ENCODE measurements around the gene GON4L. TPM values are rescaled to one million over a fixed set of nuclear protein-coding genes. Genes with fewer than 3 reads are reported as not detected.

Gene GON4L
- total and polyA plus RNA-seq, 2 of the 4 experiments (the other 2 are of a cell fraction): 21.2 to 30.3 TPM

GRCh38 chr1:155904261-155904660 lies 47.2 kb upstream of the GON4L start:
- ATAC-seq (ENCODE audit: low read depth) (no peak), DNase-seq (no peak)
- no peak overlapping the region for H3K27ac ChIP-seq (ENCODE audit: insufficient read depth, low read length)
- 100% methylated on average over 4 of the region's 12 CpGs; no CpG with 5 or more reads in 1 of the 2 experiments for WGBS, 2 experiments (ENCODE audit: extremely low coverage in 2 of 2, insufficient read length in 1 of 2)
- H3K4me1 ChIP-seq (ENCODE audit: control insufficient read depth, insufficient read depth, low read length): no peaks in the 10 kb centered on the region
- H2BK5ac ChIP-seq (ENCODE audit: low read depth, low read length, poor library complexity, severe bottlenecking): no peak overlapping the region
- in situ Hi-C loops (cut with MboI; ENCODE audit: low sequenced_read_pairs) (no loop called here), dilution Hi-C loops (cut with HindIII; ENCODE audit: low sequenced_read_pairs, unreplicated experiment) (no loop called here), intact Hi-C loops (cut with micrococcal nuclease) (no loop called here)
- H3K18ac ChIP-seq (ENCODE audit: low read depth, low read length): no peak overlapping the region
- no peak overlapping the region for H2BK120ac ChIP-seq (ENCODE audit: low read depth, low read length)
- H3K9me1 ChIP-seq (ENCODE audit: insufficient read depth, low read length): peaks cover 2% of the 10 kb centered on the region; the same call in 1 of the 2 replicates
- H2AK9ac ChIP-seq (replicated peaks; ENCODE audit: low read depth, low read length, poor library complexity): no peak overlapping the region
- no peak overlapping the region for H2AFZ ChIP-seq (replicated peaks; ENCODE audit: low read length, poor library complexity)
- ChIA-PET CTCF (interaction anchor here (0.6 to 1.8 kb wide), 2 partner anchors 10 to 84 kb away, joined by 3 to 8 read pairs; no protein-coding TSS in a partner anchor), POLR2A (ENCODE audit: unreplicated experiment) (no interaction called here)
- no peak overlapping the region for H2BK15ac ChIP-seq (ENCODE audit: low read depth, low read length)
- H3K4ac ChIP-seq (ENCODE audit: low read depth, low read length): no peak overlapping the region
- no peak overlapping the region for H4K8ac ChIP-seq (ENCODE audit: low read depth in 2 of 2, low read length in 2 of 2)
- H3K4me3 ChIP-seq (ENCODE audit: insufficient read depth, low read depth, low read length): no peak overlapping the region
- H3K9me3 ChIP-seq (ENCODE audit: control insufficient read depth, insufficient read depth, low read length): no peaks in the 10 kb centered on the region
- H3K36me3 ChIP-seq (ENCODE audit: control insufficient read depth, insufficient read depth, low read length): peaks cover 59% of the 10 kb centered on the region
- TF ChIP-seq RCOR1 (IDR thresholded peaks at IDR 0.05; ENCODE audit: insufficient replicate concordance, low read length) (no peak), BHLHE40 (IDR thresholded peaks at IDR 0.05; ENCODE audit: low read depth, low read length) (no peak), CTCF (conservative IDR thresholded peaks at IDR 0.05; ENCODE audit: low read depth, low read length) (no peak), RAD21 (IDR thresholded peaks at IDR 0.05; ENCODE audit: low read length) (no peak), MAFK (IDR thresholded peaks at IDR 0.05; ENCODE audit: low read depth, low read length) (no peak), RFX5 (IDR thresholded peaks at IDR 0.05; ENCODE audit: low read depth, low read length) (no peak), NFE2L2 (IDR thresholded peaks at IDR 0.05; ENCODE audit: low read depth, low read length) (no peak), SMC3 (IDR thresholded peaks at IDR 0.05; ENCODE audit: low read depth, low read length) (no peak), MXI1 (IDR thresholded peaks at IDR 0.05; ENCODE audit: borderline replicate concordance, low read depth, low read length) (no peak)
- no peak overlapping the region for H3K4me2 ChIP-seq (ENCODE audit: low read depth, low read length)
- H3K9ac ChIP-seq (ENCODE audit: low read depth, low read length): no peak overlapping the region
- H4K5ac ChIP-seq (ENCODE audit: low read depth, low read length): no peak overlapping the region
- H4K91ac ChIP-seq (ENCODE audit: insufficient read depth, low read depth, low read length): no peak overlapping the region
- no peaks in the 10 kb centered on the region; the same call in 1 of the 2 replicates for H4K20me1 ChIP-seq (ENCODE audit: insufficient read depth, low read length)
- no peak overlapping the region for H2BK20ac ChIP-seq (ENCODE audit: low read depth, low read length)
- H3K23ac ChIP-seq (ENCODE audit: low read depth, low read length): no peak overlapping the region
- H3K79me1 ChIP-seq (ENCODE audit: low read depth in 1 of 2, low read length in 2 of 2): peaks cover 36 to 45% of the 10 kb centered on the region in 2 experiments
- H3K27me3 ChIP-seq (ENCODE audit: control insufficient read depth, insufficient read depth, low read length): no peaks in the 10 kb centered on the region
- BruUV-seq (replicated peaks): no TSS peak
- no peak overlapping the region for H3K14ac ChIP-seq (replicated peaks; ENCODE audit: low read depth, low read length)
- no peak overlapping the region for H3K56ac ChIP-seq (ENCODE audit: extremely low read depth, insufficient read depth, low read length)
- no peak overlapping the region for H2AK5ac ChIP-seq (ENCODE audit: low read depth, low read length)

Data from IMR-90 (cell line).